T follicular helper cell (primary cell): ENCODE results near the gene DNAJA1.

ENCODE experiments used
- DNase-seq: peaks from one replicate; pipeline ENCODE4 v3.0.0-alpha.2; 2020; ENCODE audit warnings: low read depth

DNAJA1 gene

DNA sequence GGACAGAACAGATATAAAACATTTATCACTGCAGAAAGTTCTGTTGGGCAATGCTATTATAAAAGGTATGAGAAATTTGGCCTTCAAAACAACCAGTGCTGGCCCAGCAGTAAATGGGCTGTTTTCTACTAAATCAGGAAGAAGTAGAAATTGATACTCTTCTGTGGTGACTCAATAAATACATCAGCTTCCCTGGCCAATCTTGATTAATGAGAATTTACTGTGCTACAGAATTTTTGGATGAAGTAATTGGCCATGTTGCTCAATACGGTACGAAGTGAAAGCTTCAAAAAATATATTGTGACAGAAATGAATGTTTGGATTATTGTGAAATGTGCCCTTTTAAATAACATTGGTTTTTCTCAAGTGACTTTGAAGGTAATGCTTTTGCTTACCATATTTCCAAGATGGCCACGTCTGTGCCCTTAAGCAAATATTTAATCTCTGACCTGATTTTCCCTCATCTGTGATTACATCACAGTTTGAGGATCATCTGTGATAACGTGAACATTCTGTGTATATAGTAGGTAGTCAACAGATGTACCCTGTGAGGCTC lies 4.2 kb downstream of the DNAJA1 start:
- no peak for DNase-seq

DNA sequence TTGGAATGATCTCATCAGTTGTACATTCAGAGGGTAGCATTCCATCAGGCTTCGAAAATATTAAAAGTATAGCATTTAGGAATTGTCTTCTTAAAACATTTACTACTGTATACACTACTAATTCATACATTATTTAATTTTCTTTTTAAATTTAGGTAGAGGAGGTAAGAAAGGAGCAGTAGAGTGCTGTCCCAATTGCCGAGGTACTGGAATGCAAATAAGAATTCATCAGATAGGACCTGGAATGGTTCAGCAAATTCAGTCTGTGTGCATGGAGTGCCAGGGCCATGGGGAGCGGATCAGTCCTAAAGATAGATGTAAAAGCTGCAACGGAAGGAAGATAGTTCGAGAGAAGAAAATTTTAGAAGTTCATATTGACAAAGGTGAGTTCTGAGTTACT lies 5.2 kb downstream of the DNAJA1 start:
- DNase-seq: no peak

DNA sequence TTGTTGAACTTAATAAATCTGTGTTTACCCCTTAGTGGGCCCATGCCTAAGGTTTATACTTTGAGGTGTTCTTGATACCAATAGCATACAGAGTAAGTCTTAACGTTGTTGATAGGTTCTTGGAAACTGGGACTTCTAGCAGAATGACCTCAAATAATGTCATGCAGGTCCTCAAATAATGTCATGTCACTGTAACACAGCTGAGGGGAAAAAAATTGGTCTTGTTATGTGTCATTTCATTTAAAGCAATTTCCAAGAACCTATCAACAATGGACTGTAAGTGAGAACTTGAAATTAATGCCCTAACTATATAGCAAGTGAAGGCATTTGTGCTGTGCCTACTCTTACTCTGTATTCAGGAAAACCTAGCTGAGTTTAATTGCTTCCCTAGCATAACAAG lies 7.2 kb downstream of the DNAJA1 start:
- DNase-seq: no peak

DNA sequence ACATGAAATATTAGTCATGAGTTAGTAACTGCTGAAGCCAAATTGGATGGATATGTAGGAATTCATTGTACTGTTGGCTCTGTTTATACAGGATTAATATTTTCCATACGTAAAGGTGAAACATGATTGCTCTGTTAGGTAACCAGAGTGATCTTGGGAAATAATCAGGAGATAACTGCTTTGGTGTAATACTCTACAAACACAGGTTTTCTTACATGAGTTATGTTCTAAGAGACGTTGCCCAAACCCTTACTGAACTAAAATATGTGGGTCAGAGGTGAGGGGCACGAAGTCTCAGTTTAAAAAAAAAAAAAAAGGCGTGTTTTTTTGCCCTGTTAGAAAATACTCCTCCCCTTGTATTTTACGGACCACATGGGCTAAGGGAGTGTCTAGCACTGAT lies 7.8 kb downstream of the DNAJA1 start:
- no peak for DNase-seq

DNA sequence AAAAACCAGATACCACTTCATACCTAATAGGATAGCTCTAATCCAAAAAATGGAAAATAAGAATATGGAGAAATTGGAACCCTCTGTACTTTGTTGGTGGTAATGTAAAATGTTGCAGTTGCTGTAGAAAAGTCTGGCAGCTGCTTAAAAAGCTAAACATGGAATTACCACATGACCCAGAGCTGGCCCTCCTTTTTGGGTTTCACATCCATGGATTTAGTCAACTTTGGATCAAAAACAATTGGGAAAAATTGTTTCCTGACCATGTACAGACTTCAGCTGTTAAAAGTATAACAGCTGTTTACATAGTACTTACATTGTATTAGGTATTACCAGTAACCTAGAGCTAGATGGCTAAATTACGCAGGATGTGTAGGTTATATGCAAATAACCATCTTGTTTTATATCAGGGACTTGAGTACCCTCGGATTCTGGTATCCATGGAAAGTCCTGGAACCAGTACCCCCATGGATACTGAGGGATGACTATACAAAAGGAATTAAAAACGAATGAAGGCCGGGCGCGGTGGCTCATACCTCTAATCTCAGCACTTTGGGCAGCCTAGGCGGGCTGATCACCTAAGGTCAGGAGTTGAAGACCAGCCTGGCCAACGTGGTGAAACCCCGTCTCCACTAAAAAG lies 15.8 kb downstream of the DNAJA1 start:
- DNase-seq: no peak

DNA sequence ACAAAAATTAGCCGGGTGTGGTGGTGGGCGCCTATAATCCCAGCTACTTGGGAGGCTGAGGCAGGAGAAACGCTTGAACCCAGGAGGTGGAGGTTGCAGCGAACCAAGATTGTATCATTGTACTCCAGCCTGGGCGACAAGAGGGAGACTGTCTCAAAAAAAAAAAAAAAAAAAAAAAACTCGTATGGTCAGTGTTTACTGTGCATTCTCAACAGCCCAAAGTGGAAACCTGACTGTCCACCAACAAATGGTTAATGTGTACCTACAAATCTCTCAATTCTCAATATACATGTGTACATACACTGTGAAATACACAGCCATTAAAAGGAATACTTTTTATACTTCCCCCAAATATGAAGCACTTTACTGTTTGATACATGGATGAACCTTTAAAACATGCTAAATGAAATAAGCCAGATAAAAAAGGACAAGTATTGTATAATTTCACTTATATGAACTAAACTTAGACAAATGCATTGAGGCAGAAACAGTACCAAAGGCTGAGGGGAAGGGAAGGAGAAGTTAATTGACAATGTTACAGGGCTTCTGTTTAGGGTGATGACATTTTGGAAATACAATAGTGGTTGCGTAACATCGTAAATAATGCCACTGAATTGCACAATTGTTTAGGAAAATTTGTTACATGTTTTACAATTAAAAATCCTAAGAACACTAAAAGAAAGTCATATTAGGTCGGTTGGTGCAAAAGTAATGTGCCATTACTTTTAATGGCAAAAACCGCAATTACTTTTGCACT lies 16.5 kb downstream of the DNAJA1 start:
- DNase-seq: no peak

DNA sequence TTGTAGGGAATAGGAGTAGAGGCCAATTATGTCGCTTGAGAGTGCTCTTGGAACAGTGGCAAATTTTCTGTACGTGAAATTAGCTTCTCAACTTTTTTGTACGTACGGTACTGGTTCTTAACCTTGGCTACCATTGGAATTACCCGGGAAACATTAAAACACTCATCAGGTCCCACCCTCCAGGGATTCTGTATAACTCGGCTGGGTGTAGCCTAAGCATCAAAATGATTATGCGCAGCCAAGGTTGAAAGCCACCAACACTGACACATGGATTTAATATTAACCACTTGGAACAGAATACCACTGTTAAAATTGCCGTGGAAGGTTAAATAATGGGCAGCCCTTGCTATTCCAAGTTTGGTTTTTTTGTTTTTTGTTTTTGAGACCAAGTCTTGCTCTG lies 17.4 kb downstream of the DNAJA1 start:
- no peak for DNase-seq

DNA sequence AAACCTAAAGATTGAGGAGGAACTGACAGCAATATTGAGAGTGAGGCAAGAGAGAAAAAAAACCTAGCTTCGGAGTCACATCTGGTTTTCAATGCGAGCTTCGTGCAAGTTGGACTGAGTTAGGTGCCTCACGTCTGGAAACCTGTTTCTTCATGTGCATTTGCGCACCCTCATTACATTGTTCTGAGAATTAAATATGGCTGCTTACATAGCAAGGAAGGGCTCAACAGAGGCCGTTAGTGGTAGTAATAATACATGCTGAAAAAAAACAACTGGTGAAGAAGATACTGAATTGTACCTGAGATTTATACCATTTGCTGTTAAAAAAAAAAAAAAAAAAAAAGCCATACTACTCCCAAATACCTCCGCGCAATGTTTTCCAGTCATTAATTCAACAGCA lies 18.6 kb downstream of the DNAJA1 start:
- no peak for DNase-seq

DNA sequence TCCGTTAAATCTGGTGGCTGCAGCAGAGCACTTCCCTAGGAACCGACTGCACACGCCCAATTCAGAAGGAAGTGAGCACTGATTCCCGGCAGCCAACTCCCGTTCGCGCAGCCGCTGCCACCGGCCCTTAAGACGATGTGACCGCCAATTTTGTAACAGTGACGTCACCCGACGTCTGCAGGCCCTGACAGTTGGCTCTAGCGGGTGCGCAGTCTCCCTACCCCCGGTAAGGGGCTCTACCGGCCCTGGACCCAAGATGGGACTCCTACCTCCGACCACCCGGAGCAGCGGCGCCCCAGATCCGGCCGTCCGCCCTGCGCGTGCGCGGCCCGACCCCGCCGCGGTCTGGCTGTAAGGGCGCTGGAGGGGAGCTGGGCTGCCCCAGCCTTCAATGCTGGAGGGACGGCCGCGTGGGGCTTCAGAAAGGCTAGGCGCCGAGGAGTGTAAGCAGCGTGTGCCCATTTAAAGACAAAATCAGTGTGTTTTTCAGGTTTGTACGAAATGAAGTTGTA lies 19.1 kb downstream of the DNAJA1 start:
- peak; percentile 48 for DNase-seq

DNA sequence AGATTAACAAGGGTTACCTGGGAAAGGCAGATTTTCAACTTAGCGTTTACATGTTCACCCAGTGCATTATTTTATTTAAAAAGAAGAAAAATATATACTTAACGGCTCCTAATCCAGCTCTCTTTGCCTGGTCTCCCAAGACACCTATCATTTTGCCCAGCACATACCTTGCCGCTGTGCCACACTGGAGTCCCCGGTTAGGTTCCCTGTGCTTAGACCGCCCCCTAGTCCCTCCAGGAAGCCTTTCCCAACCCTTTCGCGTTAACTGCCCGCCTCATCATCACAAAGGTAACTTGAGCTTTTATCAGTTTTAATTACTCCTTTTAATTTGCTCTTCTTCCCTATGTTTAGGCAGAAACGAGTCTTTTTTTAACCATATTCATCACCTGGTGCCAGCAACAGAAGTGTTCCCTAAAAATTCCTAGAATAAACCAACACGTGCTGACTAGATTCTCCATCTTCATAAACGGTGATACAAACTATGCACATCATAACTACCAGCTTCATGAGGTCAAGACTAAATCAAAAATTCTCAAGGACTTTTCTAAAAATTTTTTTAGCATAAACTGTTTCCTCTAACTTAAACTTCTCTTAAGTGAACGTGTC lies 19.7 kb downstream of the DNAJA1 start:
- no peak for DNase-seq

DNA sequence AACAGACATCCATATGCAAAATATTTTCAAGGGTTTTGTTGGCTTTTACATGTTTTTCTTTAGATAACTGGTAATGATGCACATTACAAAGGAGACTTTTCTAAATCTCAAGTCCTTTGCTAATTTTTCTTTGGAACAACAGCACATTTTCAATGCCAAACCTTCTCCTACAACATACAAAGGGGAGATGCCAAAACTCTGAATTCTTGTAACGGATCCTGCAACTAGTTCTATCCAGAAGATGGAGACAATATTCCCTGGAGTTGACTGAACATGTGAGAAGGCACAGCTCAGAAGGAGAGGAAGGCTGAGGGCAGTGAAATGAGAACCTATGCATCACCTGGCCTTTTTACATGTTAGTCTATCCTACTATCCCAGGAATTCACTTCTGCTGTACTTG lies 21.0 kb downstream of the DNAJA1 start:
- no peak for DNase-seq

DNA sequence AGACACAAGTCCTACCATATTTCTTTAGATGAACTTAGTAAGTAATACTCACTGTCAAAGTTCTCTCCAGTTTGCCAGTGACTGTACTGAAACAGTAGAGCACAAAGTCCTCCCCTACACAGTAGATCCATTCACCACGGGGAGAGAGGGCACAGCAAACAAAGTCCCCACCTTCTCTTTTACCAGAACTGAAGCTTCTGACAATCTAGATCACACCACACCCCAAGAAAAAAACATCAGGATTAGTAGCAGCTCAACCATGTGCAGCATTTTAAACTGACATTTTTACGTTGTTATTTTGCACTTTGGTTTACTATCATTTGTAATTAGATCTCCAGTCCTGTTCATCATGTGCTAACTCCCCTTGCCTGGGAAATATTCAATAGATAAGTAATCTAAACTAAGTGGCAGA lies 23.0 kb downstream of the DNAJA1 start:
- no peak for DNase-seq

DNA sequence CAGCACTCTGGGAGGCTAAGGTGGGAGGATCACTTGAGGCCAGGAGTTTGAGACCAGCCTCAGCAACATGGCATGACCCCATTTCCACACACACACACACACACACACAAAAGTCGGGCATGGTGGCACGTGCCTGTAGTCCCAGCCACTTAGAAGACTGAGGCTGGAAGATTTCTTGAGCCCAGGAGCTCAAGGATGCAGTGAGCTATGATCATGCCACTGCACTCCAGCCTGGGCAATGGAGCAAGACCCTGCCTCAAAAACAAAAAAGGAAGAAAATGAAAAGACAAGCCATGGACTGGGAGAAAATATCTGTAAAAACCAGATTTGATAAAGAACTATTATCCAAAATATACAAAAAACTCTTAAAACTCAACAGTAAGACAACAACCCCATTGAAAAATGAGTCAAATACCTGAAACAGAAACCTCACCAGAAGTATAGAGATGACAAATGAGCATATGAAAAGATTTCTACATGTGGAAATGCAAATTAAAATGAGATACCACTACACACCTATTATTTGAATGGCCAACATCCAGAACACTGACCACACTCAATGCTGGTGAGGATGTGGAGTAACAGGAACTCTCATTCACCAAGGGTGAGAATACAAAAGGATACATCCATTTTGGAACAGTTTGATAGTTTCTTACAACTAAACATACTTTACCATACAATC lies 24.7 kb downstream of the DNAJA1 start:
- DNase-seq: no peak

DNA sequence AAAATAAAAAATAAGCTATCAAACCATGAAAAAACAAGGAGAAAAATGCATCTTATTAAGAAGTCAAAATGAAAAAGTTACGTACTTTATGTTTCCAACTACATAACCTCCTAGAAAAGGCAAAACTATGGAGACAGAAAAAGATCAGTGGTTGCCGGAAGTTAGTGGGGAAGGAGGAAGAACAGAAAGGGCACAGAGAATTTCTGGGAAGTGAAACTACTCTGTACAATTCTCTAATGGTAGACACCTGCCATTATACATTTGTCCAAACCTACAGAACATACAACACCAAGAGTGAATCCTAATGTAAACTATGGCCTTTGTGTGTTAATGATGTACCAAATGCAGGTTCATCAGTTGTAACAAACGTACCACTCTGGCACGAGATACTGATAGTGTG lies 26.1 kb downstream of the DNAJA1 start:
- DNase-seq: no peak

DNA sequence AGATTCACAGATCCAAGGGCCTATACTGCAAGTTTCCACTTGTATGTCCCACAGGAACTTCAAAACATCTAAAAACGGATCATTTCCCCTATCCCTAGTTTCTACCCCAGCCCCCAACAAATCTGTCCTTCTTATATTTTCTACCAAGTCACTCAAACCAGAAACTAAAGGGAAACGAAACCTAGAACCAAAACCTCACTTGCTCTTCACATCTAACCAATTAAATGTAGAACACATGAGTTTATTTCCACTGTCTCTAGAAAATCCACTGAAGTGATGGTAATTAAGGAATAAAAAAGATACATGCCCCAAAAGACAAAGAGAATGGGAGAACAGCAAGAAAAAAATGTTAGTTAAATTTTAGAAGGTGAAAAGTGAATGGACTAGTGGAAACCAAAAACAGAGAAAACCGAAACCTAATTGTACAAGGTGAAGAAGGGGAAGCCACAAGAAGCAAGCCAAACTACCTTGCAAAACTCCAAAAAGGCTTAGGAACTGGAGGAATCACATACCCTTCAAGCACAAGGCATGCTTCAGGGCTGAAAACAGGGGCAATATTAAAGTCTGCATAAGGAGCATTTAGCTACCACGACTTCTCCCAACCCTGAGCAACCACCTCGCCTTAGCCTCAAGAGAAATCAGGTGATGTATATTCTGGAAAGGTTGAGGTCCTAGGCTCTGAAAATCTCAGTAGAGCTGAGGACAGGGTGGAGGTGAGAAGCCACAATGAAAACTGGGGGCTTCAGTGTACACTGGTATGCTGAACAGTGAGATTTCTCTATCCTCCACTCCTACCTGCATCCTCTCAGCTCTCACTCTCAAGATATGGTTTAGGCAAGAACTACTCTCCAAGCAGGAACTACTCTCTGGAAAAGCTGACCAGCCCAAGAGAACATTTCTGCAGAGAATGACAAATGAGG lies 40.3 kb downstream of the DNAJA1 start:
- no peak for DNase-seq

DNA sequence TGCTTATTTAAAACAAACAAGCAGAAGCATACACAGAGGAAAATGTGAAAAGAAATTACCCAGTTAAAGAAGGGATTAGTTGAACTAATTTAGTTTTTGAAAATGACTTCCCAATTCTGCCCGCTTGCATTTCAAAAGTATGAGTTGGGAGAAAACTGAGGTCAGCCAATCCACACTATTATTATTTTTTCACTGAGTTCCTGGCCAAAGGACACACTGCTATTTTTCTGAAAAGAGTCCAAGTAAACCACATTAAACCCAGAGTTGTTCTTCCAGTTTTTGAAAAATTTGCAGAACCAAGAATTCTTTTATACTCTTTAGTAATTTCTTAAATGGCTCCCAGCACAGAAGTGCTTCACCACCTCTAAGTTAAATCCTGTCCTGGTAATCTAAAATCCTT lies 43.9 kb downstream of the DNAJA1 start:
- no peak for DNase-seq

DNA sequence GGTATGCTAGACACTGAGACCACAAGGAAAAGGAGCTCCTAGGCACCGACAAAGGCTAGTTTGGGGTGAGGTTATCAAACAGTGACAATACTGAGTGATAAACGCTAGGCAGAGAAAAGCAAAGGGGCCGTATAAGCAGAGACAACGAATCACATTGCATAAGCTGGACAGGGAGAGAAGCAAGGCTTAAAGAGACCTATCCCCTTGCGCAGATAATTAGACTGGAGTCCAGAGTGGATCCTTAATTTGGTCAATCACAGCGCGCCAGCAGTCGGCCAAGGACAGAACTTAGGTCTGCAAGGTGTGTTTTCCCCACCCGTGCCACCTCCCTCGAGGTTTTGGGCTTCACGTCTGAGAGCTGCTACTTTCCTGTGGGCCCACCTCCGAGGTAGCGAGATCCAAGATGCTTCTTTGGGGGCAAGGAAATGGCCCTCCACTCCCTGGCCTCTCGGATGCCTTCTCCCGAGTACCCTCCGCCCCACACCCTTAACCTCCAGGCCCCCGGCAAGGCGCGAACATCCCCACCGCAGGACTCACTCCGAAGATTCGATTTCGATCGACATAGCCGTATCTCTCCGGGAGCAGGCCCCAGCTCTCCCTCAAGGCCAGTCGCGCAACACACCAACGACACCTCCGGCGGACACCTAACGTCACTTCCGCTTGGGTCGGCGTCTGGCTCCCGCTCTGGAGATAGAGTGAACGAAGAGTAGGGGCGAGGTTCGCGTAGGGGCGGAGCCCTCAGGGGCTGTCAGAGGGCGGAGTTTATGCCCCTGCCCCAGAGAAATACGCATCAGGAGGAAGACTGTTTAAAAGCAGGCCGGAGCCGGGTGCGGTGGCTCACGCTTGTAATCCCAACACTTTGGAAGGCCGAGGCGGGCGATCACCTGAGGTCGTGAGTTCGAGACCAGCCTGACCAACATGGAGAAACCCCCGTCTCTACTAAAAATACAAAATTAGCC lies 51.3 kb downstream of the DNAJA1 start, which contains the start of gene SMU1:
SMU1 (minus strand) TSS at position 629 of the 959 bp plus-strand sequence; CDS start at position 563, 66 bp downstream.
- peak; percentile 94 for DNase-seq

DNA sequence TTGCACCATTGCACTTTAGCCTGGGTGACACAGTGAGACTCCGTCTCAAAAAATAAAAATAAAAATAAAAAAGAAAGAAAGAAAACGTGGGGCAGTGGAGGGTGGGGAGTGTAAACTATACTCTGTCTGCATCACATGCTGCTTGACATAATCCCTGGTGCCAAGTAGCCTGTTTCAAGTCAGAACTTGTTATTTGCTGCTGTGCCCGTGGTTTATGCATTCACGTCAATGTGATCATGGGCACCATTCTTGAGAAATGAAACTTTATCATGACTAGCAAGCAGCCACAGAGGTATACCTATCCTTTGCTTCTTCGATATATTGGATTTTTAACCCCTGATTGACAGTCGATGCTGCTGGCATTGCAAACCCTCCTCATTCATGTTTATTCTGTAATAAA lies 55.5 kb downstream of the DNAJA1 start:
- DNase-seq: no peak

DNA sequence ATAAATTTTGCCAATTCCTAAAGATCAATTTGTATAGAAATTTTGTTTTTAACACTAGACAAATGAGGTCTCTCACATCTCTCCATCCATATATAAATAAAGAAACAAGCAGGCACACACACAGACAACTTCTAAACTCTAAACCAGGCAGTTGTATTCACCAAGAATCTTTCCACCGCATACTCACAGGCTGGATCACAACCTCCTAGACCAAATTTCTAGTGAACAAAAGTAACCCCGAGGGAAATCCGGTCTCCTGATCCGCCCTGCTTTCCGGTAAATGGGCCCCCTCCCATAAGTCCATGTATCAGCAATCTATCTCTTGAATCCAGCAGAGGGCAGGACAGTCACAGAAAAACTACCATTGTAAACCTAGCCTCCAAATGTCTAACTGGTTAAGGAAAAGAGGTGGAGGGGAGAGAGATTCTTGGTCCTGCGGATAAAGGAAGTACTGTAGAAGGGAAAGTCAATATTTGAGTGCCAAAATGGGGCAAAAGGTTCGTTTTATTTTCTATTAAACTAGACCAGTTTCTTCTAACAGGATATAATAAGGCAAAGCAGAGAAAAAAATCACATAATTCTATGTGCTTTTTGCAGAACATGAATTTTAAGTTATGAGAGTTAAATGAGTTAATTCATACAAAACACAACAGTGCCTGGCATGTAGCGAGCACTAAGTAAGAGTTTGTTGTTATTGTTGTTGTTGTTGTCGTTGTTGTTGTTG lies 56.2 kb downstream of the DNAJA1 start:
- peak; percentile 44 for DNase-seq
